ENCODE measurements around the gene CACNB4. TPM values are rescaled to one million over a fixed set of nuclear protein-coding genes. Genes with fewer than 3 reads are reported as not detected.

The CACNB4 gene
- total RNA-seq, 2 donors from 2014 or later: 0.93 to 0.95 TPM

DNA sequence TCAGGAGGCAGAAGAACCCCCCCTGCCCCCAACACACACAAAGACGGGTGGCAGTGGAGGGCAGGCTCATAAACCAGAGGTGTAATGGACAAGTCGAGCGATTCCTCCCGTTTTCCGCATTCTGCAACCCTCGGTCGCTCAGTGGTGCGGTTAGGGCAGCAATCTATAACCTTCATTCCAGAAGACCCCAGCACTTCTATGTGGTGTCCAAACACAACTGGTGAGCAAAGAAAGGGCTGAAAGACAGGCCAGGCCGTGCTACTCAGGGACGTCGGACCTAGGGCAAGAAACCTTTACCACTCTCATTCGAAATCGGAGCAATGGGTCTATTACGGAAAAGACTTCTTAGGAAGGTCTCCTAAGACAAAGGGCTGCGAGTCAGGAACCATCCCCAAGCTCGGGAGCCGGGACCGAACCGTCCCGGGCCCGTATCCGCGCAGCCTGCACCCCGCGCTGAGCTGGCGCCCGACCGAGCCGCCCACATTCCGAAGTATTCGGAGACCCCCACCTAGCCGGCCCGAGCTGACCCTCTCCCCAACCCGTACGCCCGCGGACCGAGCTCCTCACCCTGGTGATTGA lies 271.2 kb downstream of the CACNB4 start:
- Mint-ChIP-seq H3K36me3 (ENCODE audit: low read depth) (no peaks in the 10 kb centered on the region), H3K4me3 (peak overlapping the region; percentile 95), H3K9me3 (no peaks in the 10 kb centered on the region), H3K4me1 (peaks cover 42% of the 10 kb centered on the region), H3K27me3 (ENCODE audit: insufficient read depth) (no peaks in the 10 kb centered on the region), H3K27ac (peak overlapping the region; percentile 95)
- peak; percentile 68 for DNase-seq
- no peak for TF ChIP-seq CTCF (conservative IDR thresholded peaks at IDR 0.05)
- Histone ChIP-seq H3K36me3 (ENCODE audit: control insufficient read depth, insufficient read depth, low read length) (no peaks in the 10 kb centered on the region), H3K4me1 (ENCODE audit: control insufficient read depth, insufficient read depth, low read length) (peaks cover 11% of the 10 kb centered on the region), H3K27ac (ENCODE audit: low read depth, low read length) (peak overlapping the region; percentile 82), H3K9ac (ENCODE audit: extremely low read depth, low read length, poor library complexity, severe bottlenecking) (peak overlapping the region; percentile 88), H3K27me3 (ENCODE audit: control insufficient read depth, insufficient read depth, low read length, poor library complexity, severe bottlenecking) (no peaks in the 10 kb centered on the region), H3K4me3 (ENCODE audit: low read length) (peak overlapping the region; percentile 94), H3K9me3 (ENCODE audit: control insufficient read depth, low read length) (no peaks in the 10 kb centered on the region)
- WGBS, 2 experiments (ENCODE audit: insufficient coverage in 1 of 2, insufficient read length in 1 of 2): 1 to 2% methylated on average over 19 to 38 of the region's 38 CpGs

DNA sequence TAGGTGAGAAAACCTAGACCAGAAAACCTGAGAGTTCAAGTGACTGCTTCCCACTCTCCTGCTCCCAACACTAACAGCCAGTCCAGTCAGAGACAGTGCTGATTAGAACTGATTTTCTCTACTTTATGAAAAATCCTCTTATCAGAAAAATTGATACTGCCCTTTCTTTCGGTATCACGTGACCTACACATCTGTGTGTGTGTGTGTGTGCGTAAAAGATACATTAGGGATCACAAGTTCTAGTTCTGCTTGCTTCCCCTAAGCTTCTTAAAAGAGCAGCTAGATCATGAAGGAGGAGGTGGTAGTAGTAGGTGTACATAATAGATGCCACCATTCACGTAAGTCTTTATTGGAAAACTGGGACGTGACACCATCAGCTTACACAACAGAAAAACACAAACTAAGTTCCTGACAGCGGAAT lies 272.1 kb downstream of the CACNB4 start:
- Mint-ChIP-seq H3K4me3 (peak overlapping the region; percentile 95), H3K36me3 (ENCODE audit: low read depth) (peaks cover 4% of the 10 kb centered on the region), H3K27ac (peak overlapping the region; percentile 95), H3K4me1 (peaks cover 42% of the 10 kb centered on the region), H3K9me3 (no peaks in the 10 kb centered on the region), H3K27me3 (ENCODE audit: insufficient read depth) (no peaks in the 10 kb centered on the region)
- no peaks in the 10 kb centered on the region for H3K27me3 ChIP-seq (ENCODE audit: control insufficient read depth, insufficient read depth, low read length, poor library complexity, severe bottlenecking)
- H3K4me1 ChIP-seq (ENCODE audit: control insufficient read depth, insufficient read depth, low read length): peaks cover 11% of the 10 kb centered on the region
- no peak for TF ChIP-seq CTCF (conservative IDR thresholded peaks at IDR 0.05)
- no peaks in the 10 kb centered on the region for H3K36me3 ChIP-seq (ENCODE audit: control insufficient read depth, insufficient read depth, low read length)
- H3K27ac ChIP-seq (ENCODE audit: low read depth, low read length): no peak overlapping the region
- H3K4me3 ChIP-seq (ENCODE audit: low read length): peak overlapping the region; percentile 94
- WGBS, 2 experiments (ENCODE audit: insufficient coverage in 1 of 2, insufficient read length in 1 of 2): 56 to 80% methylated on average over 1 to 6 of the region's 6 CpGs
- H3K9me3 ChIP-seq (ENCODE audit: control insufficient read depth, low read length): no peaks in the 10 kb centered on the region
- no peak for DNase-seq
- H3K9ac ChIP-seq (ENCODE audit: extremely low read depth, low read length, poor library complexity, severe bottlenecking): peak overlapping the region; percentile 88

DNA sequence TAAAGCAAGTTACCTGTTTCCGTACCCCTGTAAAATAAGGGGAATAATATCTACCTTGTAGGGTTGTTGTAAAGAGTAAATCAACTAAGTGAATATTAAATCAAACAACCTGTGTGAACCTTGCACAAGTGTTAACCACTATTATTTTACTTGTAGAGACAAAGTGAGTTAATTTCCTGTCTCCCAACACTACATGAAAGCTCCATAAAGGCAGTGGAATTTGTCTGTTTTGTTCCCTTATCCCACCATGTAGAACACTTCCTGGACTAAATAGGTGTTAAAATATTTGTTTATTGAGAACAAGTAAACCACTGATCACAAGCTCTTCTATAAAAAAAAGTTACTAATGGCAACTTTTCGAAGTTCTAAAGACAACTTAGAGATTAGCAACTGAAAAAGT lies 274.0 kb downstream of the CACNB4 start:
- peak overlapping the region; percentile 83 for H3K27ac Mint-ChIP-seq
- 36% methylated on average over 1 of the region's 2 CpGs; no CpG with 5 or more reads in 1 of the 2 experiments for WGBS, 2 experiments (ENCODE audit: insufficient coverage in 1 of 2, insufficient read length in 1 of 2)

More for the DNA sequence above, 274.0 kb downstream of the CACNB4 start:
- no peaks in the 10 kb centered on the region for H3K36me3 ChIP-seq (ENCODE audit: control insufficient read depth, insufficient read depth, low read length)
- no peaks in the 10 kb centered on the region for H3K9me3 Mint-ChIP-seq
- H3K4me3 ChIP-seq (ENCODE audit: low read length): peak overlapping the region; percentile 94
- no peaks in the 10 kb centered on the region for H3K9me3 ChIP-seq (ENCODE audit: control insufficient read depth, low read length)
- no peak overlapping the region for H3K4me3 Mint-ChIP-seq
- H3K9ac ChIP-seq (ENCODE audit: extremely low read depth, low read length, poor library complexity, severe bottlenecking): no peak overlapping the region
- TF ChIP-seq CTCF (conservative IDR thresholded peaks at IDR 0.05): no peak
- no peak for DNase-seq
- no peak overlapping the region for H3K27ac ChIP-seq (ENCODE audit: low read depth, low read length)
- H3K27me3 Mint-ChIP-seq (ENCODE audit: insufficient read depth): no peaks in the 10 kb centered on the region
- H3K4me1 Mint-ChIP-seq: peaks cover 42% of the 10 kb centered on the region
- peaks cover 14% of the 10 kb centered on the region for H3K36me3 Mint-ChIP-seq (ENCODE audit: low read depth)
- no peaks in the 10 kb centered on the region for H3K27me3 ChIP-seq (ENCODE audit: control insufficient read depth, insufficient read depth, low read length, poor library complexity, severe bottlenecking)
- H3K4me1 ChIP-seq (ENCODE audit: control insufficient read depth, insufficient read depth, low read length): peaks cover 11% of the 10 kb centered on the region

Data from endodermal cell (in vitro differentiated cells).